Lower lobe of right lung (tissue), 2 donors: ENCODE data around the gene LCE2C. TPM values are rescaled to one million over a fixed set of nuclear protein-coding genes. Genes with fewer than 3 reads are reported as not detected.
"Not testable (repeated sequence)": the region's sequence is repeated elsewhere in the genome, so short reads cannot be mapped to it uniquely, and the experiment has no call there.

ENCODE experiments used
- ATAC-seq, 2 donors: fragments of 200-7000 bp; cut with Tn5 transposase; one replicate each; pipeline ENCODE4 v1.9.1; 2020 to 2022; ENCODE audit warnings: mild to moderate bottlenecking in 2 of 2, moderate library complexity in 2 of 2
- DNase-seq: peaks from one replicate; pipeline ENCODE4 v3.0.0-alpha.2; 2020
- H3K27ac ChIP-seq: fragments of 200-600 bp; one replicate; pipeline ENCODE4 v1.8.0; 2022
- H3K27me3 ChIP-seq: fragments of 200-600 bp; one replicate; pipeline ENCODE4 v1.8.0; 2022; ENCODE audit warnings: low read depth
- H3K36me3 ChIP-seq: fragments of 200-600 bp; one replicate; pipeline ENCODE4 v1.8.0; 2022; ENCODE audit warnings: mild to moderate bottlenecking
- H3K4me1 ChIP-seq: fragments of 200-600 bp; one replicate; pipeline ENCODE4 v1.8.0; 2022
- H3K4me3 ChIP-seq: fragments of 200-600 bp; one replicate; pipeline ENCODE4 v1.8.0; 2022; ENCODE audit warnings: mild to moderate bottlenecking
- H3K9me3 ChIP-seq: fragments of 200-600 bp; one replicate; pipeline ENCODE4 v1.8.0; 2022
- intact Hi-C: fragments of 100-400 bp; cut with DNase I; formaldehyde crosslinking; loops from one replicate; pipeline ENCODE4 v1.11.0; 2022
- total RNA-seq: library from RNA; stranded (reverse); fragmentation: NEBNext Ultra II Directional; extraction: Animal tissue kit (Norgen Biotek cat#: 25700); gene quantifications from one replicate; pipeline ENCODE4 v1.2.1, GENCODE V29; 2021
- TF ChIP-seq, protein P1 (sequence below): fragments of 200-600 bp; IDR thresholded peaks from one replicate; pipeline ENCODE4 v1.8.0; 2022; ENCODE audit warnings: antibody characterized with exemption, mild to moderate bottlenecking
- donor health status: DM: no; HTN: yes; CAD: no; lungs with severe emphysema.

Gene LCE2C
- total RNA-seq, 1 donor from 2014 or later: not detected

DNA sequence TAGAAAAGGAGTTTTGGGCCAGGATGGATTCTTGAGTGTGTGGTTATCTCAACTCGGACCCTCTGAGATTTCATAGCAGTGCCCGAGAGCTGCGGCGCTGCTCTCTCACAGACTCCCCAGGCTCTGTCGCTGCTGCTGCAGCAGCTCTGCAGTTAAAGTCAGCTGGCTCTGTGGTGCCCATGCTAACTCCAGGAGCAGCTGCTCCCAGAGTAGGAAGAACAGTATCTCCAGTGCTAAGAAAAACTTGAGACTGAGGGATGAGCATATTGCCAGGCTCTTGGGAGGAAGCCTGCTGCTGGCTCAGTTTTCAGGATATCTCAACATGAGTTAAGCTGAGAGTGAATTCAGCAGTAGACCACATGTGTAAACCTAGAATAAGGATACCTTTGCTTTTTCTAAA, 7.4 kb upstream of the LCE2C start:
- Histone ChIP-seq H3K27me3 (no peaks in the 10 kb centered on the region), H3K36me3 (no peaks in the 10 kb centered on the region), H3K27ac (no peak overlapping the region), H3K4me1 (no peaks in the 10 kb centered on the region), H3K4me3 (no peak overlapping the region), H3K9me3 (no peaks in the 10 kb centered on the region)
- intact Hi-C loops: no loop called here
- TF ChIP-seq, protein P1, sequence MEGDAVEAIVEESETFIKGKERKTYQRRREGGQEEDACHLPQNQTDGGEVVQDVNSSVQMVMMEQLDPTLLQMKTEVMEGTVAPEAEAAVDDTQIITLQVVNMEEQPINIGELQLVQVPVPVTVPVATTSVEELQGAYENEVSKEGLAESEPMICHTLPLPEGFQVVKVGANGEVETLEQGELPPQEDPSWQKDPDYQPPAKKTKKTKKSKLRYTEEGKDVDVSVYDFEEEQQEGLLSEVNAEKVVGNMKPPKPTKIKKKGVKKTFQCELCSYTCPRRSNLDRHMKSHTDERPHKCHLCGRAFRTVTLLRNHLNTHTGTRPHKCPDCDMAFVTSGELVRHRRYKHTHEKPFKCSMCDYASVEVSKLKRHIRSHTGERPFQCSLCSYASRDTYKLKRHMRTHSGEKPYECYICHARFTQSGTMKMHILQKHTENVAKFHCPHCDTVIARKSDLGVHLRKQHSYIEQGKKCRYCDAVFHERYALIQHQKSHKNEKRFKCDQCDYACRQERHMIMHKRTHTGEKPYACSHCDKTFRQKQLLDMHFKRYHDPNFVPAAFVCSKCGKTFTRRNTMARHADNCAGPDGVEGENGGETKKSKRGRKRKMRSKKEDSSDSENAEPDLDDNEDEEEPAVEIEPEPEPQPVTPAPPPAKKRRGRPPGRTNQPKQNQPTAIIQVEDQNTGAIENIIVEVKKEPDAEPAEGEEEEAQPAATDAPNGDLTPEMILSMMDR: no peak
- no peak for DNase-seq
- no peak for ATAC-seq

DNA sequence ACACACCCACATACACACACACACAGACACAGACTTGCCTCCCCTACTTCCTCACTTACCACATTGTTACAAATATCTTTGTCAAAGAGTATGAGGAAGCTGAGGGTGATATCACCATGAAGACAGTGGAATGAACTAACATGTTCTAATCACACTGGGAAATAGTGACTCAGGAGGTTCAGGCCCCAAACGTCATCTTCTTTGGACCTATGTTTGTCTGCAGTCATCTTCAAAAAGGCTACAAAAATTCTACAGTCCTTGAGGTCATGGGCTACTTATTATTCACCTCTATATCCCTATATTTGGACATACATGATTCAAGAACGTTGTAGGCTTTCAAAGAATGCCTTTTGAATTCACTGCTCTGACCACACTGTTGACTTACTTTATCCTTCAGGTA, 2.1 kb upstream of the LCE2C start:
- TF ChIP-seq, protein P1: no peak
- no peak overlapping the region for H3K27ac ChIP-seq
- no peaks in the 10 kb centered on the region for H3K27me3 ChIP-seq
- no peaks in the 10 kb centered on the region for H3K9me3 ChIP-seq
- no peak overlapping the region for H3K4me3 ChIP-seq
- no peaks in the 10 kb centered on the region for H3K4me1 ChIP-seq
- DNase-seq: no peak
- no peaks in the 10 kb centered on the region for H3K36me3 ChIP-seq
- ATAC-seq: no peak
- intact Hi-C loops: no loop called here

GRCh38 chr1:152679459-152679858, 4.4 kb downstream of the LCE2C start:
- Histone ChIP-seq H3K27ac (no peak overlapping the region), H3K9me3 (no peaks in the 10 kb centered on the region), H3K27me3 (no peaks in the 10 kb centered on the region), H3K4me3 (no peak overlapping the region), H3K4me1 (no peaks in the 10 kb centered on the region), H3K36me3 (no peaks in the 10 kb centered on the region)
- intact Hi-C loops: no loop called here
- DNase-seq (no peak), ATAC-seq (no peak)
- TF ChIP-seq, protein P1: no peak

DNA sequence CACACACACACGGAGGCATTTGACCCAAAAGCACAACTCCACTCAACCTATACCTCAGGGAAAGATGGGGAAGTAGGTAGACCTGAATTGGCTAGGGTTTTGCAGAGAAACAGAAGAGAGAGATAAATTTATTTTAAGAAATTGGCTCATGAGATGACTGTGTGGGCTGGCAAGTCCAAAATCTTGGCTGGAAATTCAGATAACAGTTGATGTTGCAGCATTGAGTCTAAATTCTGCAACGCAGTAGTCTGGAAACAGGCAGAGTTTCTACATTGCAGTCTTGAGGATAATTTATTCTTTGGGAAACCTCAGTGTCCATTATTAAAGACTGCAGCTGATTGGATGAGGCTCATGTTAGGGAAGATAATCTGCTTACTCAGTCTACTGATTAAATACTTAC, 6.5 kb downstream of the LCE2C start:
- intact Hi-C loops: no loop called here

DNA sequence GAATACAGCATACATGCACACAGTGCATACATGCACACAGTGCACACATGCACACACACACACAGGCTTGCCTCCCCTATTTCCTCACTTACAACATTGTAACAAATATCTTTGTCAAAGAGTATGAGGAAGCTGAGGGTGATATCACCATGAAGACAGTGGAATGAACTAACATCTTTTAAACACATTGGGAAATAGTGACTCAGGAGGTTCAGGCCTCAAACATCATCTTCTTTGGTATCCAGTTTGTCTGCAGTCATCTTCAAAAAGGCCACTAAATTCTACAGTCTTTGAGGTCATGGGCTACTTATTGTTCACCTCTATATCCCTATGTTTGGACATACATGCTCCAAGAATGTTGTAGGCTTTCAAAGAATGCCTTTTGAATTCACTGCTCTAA, 8.8 kb downstream of the LCE2C start:
- intact Hi-C loops: no loop called here
- DNase-seq (no peak), ATAC-seq (no peak)
- no peaks in the 10 kb centered on the region for H3K9me3 ChIP-seq
- H3K27me3 ChIP-seq: no peaks in the 10 kb centered on the region
- H3K27ac ChIP-seq: no peak overlapping the region
- H3K36me3 ChIP-seq: no peaks in the 10 kb centered on the region
- H3K4me1 ChIP-seq: no peaks in the 10 kb centered on the region
- H3K4me3 ChIP-seq: no peak overlapping the region
- TF ChIP-seq, protein P1: no peak

More for the DNA sequence above, 6.5 kb downstream of the LCE2C start:
- H3K4me1 ChIP-seq: no peaks in the 10 kb centered on the region
- TF ChIP-seq, protein P1: no peak
- H3K4me3 ChIP-seq: no peak overlapping the region
- H3K27ac ChIP-seq: no peak overlapping the region
- no peaks in the 10 kb centered on the region for H3K27me3 ChIP-seq
- no peak for ATAC-seq
- H3K36me3 ChIP-seq: no peaks in the 10 kb centered on the region
- H3K9me3 ChIP-seq: no peaks in the 10 kb centered on the region
- DNase-seq: no peak

DNA sequence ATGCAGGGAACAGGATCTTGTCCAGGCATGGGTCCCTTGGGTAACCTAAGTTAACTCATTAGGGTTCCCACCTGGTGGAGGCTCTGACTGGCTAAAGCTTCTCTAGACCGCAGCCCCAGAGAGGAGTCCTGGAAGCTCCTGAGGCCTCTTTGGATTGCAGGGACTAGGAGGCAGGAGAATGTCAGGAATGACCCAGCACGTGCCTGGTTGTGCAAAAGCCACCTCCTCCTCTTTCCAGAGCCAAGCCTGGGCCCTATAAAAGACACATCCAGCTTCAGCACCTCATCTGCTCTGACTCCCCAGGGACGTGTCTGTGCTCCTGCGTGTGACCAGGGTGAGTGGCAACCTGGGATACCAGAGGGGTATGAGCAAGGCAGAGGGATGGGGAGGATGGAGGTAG, 10.7 kb downstream of the LCE2C start, which contains the start of gene LCE2B:
TSS of gene LCE2B (plus strand) at position 301 of the 400 bp plus-strand sequence. CDS start 721 bp downstream, outside the sequence.
- ATAC-seq, H3K9me3 ChIP-seq, H3K36me3 ChIP-seq, intact Hi-C loops, H3K4me1 ChIP-seq, H3K27me3 ChIP-seq, DNase-seq, H3K27ac ChIP-seq, H3K4me3 ChIP-seq: not testable (repeated sequence)
